Activated CD4-positive, alpha-beta T cell treated with anti-CD3 and anti-CD28 coated beads, Interleukin-2, amount 50 U/mL, for 48 hours (primary cell): ENCODE data around the gene ZFP14.
"Not testable (repeated sequence)": the region's sequence is repeated elsewhere in the genome, so short reads cannot be mapped to it uniquely, and the experiment has no call there.

Source experiments
- DNase-seq, 2 experiments: peaks; one replicate each; pipeline ENCODE4 v3.0.0-alpha.2; 2020

ZFP14 gene

DNA sequence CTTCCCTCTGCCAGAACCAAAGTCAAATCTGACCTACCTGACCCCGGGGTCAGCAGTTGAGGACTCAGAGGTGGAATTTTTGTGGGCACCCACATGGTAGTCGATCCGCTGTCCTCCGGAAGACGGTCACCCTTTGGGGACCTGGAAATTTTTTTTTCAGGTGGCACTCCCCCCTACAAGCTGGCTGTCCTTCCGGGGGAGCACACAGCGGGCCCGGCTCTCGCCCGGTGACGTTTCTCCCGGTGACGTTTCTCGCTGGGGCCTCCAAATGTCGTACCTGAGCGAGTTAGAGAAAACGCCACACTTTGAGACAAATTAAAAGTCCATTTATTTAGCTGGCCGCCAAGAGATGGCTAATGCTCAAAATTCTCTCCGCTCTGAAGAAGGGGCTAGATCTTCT lies 48.8 kb downstream of the ZFP14 start:
- no peak for DNase-seq

DNA sequence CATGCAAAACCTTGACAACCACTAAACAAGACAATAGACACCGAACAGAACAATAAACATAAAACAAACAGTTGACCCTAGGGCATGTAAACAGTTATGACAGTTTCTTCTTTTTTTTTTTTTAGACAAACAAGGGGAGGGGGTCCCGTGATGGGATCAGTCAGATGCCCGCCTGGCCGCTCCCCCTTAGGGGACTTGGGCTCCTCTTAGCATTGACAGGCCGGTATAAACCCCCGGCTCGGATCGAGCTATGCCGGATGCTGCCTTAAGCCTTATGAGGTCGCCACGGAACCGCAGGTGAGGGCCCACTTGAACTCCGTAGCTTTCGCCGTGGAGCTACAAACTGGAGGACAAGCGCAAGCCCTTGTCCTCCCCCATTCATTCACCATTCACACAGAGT lies 49.5 kb downstream of the ZFP14 start:
- not testable (repeated sequence) for DNase-seq

DNA sequence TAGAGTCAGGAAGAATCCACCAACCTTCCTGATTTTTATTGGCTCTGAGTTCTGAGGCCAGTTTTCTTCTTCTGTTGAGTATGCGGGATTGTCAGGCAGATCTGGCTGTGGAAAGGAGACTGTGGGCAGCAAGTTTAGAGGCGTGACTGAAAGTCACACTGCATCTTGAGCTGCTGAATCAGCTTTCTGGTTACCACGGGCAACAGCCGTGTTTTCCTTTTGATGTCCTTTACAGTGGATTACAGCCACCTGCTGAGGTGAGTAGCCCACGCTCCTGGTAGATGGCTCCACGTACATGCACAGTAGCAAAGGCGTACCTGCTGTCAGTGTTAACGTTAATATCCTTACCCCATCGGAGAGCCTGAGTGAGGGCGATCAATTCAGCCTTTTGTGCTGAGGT lies 52.4 kb downstream of the ZFP14 start:
- DNase-seq = not testable (repeated sequence)

DNA sequence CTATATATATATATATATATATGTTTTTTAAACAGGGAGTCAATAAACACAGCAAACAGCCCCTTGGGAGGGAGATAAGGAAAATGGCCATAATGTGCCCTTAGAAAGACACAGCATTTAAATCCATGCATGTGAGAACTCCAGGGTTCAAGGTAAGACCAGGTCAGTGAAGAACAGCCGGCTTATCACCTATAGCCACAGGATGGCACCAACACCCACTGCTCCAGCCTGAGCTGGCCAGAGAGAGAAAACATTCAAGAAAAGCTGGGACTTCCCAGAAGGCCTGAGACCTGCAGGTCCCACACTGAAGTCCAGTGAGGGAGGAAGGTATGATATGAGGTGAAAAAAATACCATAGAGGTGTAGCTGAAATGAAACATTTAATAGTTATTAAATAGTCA lies 63.8 kb downstream of the ZFP14 start:
- not testable (repeated sequence) for DNase-seq

DNA sequence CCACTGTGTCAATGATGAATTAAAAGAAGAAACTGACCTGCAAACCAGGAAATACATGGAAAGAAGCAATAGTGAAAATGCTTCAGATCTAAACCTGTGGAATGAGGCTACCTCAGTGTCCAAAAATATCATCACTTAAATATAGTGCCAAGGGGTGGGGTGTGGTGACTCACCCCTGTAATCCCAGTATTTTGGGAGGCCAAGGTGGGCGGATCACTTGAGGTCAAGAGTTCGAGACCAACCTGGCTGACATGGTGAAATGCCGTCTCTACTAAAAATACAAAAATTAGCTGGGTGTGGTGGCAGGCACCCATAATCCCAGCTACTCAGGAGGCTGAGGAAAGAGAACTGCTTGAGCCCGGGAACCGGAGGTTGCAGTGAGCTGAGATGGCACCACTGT lies 64.9 kb downstream of the ZFP14 start:
- DNase-seq = not testable (repeated sequence)

DNA sequence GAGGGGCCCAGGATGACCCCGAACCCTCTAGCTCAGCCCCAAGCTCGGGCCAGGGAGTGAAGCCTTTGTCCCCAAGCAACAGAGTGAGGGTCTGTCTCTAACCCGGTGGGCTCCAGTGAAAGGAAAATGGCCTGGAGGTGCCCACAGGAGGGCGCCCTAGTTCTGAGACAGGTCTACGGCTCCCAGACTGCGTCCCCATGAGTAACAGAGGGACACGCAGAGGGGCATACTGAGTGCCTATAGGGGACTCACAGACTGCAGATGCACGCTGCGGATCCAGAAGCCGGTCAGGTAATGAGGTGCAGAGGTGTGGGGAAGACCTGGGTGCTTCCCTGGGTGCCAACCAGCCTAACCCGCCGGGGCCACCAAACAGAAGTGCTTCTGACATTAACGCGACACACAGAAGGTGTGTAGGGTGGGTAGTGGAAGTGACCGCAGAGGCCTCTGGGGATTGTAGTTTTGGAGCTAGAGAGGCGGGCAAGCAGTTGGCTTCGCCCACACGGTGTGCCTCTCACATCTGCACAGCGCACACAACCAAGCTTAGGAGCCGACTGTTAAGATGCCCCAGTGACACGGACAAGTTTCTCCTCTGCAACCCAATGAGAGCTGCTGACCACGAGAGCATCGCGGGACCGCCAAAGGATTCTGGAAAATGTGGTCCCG lies 67.8 kb downstream of the ZFP14 start:
- not testable (repeated sequence) for DNase-seq

DNA sequence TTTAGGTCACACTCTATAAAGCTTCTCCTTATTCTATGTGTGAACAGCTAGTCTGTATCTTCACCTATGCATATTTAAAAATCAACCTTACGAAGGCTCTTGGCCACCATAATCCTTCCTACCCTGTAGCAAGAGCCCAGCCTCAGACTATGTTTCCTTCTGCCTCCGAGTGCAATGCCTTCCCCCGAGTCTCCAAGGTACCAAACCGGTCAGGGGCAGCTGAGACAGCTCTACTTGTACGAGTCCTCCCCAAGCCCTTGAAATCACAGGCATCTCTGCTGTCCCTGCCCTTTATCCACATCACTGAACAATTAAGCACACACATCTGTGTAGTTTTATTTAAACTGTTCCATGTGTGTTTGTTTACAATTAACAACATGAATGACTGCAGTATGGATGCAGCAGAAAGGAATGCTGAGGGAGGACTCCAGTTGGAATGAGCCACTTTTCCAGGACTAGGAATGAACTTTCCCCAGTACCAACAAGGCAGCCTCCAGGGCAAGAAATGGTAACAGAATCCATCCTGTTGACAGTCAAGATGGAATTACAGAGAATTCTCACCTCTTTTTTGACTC lies 68.5 kb downstream of the ZFP14 start:
- DNase-seq = not testable (repeated sequence)

DNA sequence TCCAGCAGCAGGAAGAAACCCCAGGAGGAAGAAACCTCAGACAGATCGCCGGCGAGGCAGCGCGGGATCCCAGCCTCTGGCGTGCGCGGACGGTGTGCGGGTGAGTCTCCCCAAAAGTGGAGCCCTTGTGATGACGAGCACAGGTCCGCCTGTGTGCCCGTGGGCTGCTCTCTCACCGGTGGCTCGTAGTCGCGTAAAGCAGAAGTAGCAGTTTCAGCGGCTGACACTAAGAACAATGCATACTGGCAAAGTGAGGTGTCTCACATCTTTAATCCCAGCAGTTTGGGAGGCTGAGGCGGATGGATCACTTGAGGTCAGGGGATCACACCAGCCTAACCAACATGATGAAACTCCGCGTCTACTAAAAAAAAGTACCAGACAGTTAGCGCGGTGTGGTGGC lies 69.2 kb downstream of the ZFP14 start:
- DNase-seq = not testable (repeated sequence)

DNA sequence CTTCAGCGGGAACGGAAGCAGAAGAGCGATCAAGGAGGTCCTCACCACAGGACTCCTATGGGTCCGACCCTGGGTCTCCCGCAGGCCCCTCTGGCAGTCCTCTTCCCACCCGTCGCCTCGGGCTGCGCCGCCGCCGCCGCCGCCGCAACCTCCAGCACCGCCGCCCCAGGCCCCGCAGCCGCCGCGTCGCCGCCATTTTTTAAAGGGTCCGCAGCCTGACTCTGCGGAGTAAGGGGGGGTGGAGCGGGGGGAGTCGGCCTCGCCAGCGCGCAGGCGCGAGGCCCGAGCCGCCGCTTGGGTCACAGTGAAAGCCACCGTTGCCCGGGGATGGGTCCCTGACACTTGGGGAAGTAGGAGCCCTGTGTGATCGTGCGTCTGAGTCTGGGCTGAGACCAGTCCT lies 69.7 kb downstream of the ZFP14 start:
- not testable (repeated sequence) for DNase-seq

DNA sequence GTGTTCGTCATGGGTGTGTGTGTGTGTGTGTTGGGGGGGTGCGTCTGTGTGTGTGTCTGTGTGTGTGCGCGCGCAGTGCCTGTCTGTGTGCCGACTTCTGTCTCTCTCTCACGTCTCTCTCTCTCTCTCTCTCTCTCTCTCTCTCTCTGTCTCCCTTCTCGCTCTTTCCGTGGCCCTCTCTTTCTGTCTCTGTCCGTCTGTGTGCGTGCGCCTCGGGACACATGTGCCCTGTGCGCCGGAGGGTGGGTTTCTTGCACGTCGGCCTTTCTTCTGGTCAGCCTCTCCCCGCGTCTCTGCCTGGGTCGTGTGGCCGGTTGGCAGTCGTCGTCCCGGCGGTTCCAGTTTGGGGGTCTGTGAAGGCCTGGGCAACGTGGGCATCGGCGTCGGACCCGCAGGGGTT lies 86.7 kb downstream of the ZFP14 start:
- DNase-seq = not testable (repeated sequence)
